ENCODE results near the gene EMILIN1.
A peak's percentile ranks its signal among the peaks of the same experiment; 100 is the strongest.
"Not testable (repeated sequence)": the region's sequence is repeated elsewhere in the genome, so short reads cannot be mapped to it uniquely, and the experiment has no call there.

The EMILIN1 gene

GRCh38 chr2:27054721-27055120 is 23.7 kb upstream of the EMILIN1 start:
- no peak for DNase-seq (ENCODE audit: low spot score)

GRCh38 chr2:27057184-27057583 is 21.2 kb upstream of the EMILIN1 start:
- DNase-seq (ENCODE audit: low spot score), result no peak

GRCh38 chr2:27058210-27058609 is 20.2 kb upstream of the EMILIN1 start:
- DNase-seq (ENCODE audit: low spot score), result no peak

GRCh38 chr2:27059141-27059820 is 19.1 kb upstream of the EMILIN1 start:
- DNase-seq (ENCODE audit: low spot score), result no peak

- no peak for DNase-seq (ENCODE audit: low spot score)
Observed at GRCh38 chr2:27060323-27060722, 18.1 kb upstream of the EMILIN1 start.

- DNase-seq (ENCODE audit: low spot score), result no peak
Observed at GRCh38 chr2:27065128-27065527, 13.3 kb upstream of the EMILIN1 start.

- DNase-seq (ENCODE audit: low spot score), result no peak
Observed at GRCh38 chr2:27067385-27067784, 11.0 kb upstream of the EMILIN1 start.

- no peak for DNase-seq (ENCODE audit: low spot score)
Observed at GRCh38 chr2:27069436-27069835, 9.0 kb upstream of the EMILIN1 start.

- DNase-seq (ENCODE audit: low spot score), result no peak
Observed at GRCh38 chr2:27069961-27070618, 8.3 kb upstream of the EMILIN1 start.

- no peak for DNase-seq (ENCODE audit: low spot score)
Observed at GRCh38 chr2:27070653-27071276, 7.7 kb upstream of the EMILIN1 start.

- peak; percentile 99 for DNase-seq (ENCODE audit: low spot score)
Observed at GRCh38 chr2:27071277-27071989, 7.0 kb upstream of the EMILIN1 start, which contains the start of gene OST4. Gene OST4 (minus strand): TSS chr2:27071654.

- DNase-seq (ENCODE audit: low spot score), result peak; percentile 74
Observed at GRCh38 chr2:27071990-27072830, 6.2 kb upstream of the EMILIN1 start.

GRCh38 chr2:27072920-27073319 is 5.5 kb upstream of the EMILIN1 start:
- no peak for DNase-seq (ENCODE audit: low spot score)

- no peak for DNase-seq (ENCODE audit: low spot score)
Observed at GRCh38 chr2:27073782-27074181, 4.6 kb upstream of the EMILIN1 start.

- no peak for DNase-seq (ENCODE audit: low spot score)
Observed at GRCh38 chr2:27074738-27075565, 3.5 kb upstream of the EMILIN1 start.

GRCh38 chr2:27075566-27075871 is 2.9 kb upstream of the EMILIN1 start:
- not testable (repeated sequence) for DNase-seq (ENCODE audit: low spot score)

- no peak for DNase-seq (ENCODE audit: low spot score)
Observed at GRCh38 chr2:27076323-27076722, 2.1 kb upstream of the EMILIN1 start.

- no peak for DNase-seq (ENCODE audit: low spot score)
Observed at GRCh38 chr2:27077231-27077630, 1.2 kb upstream of the EMILIN1 start.

GRCh38 chr2:27079233-27080139 is 1.1 kb downstream of the EMILIN1 start:
- no peak for DNase-seq (ENCODE audit: low spot score)

- no peak for DNase-seq (ENCODE audit: low spot score)
Observed at GRCh38 chr2:27080140-27080469, 1.7 kb downstream of the EMILIN1 start.
